Measurements from ENCODE around the gene RPS6KB2. TPM values are rescaled to one million over a fixed set of nuclear protein-coding genes. Genes with fewer than 3 reads are reported as not detected.
"Not testable (repeated sequence)": the region's sequence is repeated elsewhere in the genome, so short reads cannot be mapped to it uniquely, and the experiment has no call there.

RPS6KB2 gene
- total RNA-seq, 1 donor from 2014 or later, result 25.5 TPM

DNA sequence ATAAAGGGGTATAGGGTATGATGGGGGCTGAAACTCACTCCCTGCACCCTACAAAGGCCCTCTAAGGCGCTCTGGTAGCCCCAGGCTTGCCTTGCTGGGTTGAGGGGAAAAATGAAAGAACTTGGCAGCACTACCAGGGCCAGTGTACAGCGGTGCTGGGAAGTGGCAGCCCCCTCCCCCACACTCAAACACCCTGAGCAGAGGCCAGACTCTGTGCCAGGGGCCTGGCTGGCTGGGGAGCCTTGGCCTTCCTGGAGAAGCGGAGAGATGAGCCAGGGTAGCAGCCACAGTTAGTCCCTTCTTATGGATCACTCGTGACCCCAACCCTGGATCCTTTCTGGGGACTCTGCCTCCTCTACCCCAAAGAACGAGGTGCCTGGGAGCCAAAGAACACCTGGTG is 38.1 kb downstream of the RPS6KB2 start:
- DNase-seq (ENCODE audit: low read depth), result no peak

DNA sequence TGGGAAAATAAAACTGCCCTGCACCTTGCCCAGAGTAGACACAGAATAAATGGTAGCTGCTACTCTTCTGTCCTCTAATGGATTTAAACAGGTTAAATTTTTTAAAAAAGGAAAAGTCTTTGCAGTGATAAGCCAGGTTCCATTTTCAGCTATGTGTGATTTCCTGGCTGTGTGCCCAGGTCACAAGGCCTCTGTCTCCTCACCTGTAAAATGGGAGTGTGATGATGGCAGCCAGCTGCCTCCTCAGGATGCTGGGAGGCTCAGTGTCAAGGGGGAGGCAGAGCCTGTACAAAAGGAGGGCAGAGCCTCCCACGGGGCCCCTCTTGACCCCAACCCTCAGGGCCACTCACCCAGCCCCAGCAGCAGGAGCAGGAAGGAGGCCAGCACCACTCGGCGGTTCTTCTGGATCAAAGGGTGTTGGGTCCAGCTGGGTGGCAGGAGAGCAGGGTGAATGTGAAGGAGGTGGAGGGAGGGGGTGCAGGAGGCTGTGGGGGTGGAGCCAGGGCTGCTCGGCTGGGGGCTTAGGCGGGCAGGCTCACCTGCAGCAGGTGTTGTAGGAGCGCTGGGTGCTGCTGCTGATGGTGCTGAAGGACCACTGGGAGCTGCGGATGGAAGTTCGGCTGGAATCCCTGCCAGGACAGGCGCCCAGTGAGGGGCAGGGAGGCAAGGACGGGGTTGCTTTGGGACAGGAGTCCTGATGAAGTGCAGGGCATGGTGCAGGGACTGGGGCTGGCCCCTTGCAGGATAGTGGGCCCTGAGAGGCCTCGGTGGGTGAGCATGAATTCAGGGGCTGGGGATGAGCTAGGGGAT is 38.9 kb downstream of the RPS6KB2 start:
- no peak for DNase-seq (ENCODE audit: low read depth)

DNA sequence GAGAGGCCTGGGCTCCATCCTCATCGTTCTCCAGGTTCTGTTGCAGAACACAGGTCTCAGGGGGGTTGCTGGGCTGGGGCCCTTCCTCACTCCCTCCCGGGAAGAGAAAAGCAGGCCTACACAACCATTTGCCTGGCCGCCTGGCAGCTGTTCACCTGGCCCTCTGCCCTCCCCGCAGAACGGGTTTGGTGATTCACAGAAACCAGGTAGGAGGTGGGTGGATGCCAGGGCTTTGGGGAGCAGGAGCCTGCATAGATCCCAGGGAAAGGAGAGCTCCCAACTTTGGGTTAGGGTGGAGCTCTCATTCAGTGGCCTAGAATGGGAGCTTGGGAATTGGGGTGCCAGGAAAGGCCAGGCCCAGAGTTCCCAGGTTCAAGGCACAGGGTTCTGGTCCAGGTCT is 39.8 kb downstream of the RPS6KB2 start:
- no peak for DNase-seq (ENCODE audit: low read depth)

DNA sequence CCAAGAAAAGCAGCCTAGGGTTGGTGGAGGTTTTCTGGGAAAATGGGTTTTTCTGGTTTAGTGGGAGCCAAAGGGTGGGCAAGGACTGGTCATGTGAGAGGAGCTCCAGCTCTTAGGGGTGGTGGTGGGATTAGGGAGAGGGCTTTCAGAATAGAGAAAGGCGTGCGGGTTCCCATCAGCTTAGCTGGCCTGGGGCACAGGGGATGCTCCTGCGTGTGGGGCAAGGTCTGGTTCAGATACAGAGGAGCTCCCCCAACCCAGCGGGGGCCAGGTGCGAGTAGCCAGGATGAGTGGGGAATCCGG is 40.1 kb downstream of the RPS6KB2 start:
- no peak for DNase-seq (ENCODE audit: low read depth)

DNA sequence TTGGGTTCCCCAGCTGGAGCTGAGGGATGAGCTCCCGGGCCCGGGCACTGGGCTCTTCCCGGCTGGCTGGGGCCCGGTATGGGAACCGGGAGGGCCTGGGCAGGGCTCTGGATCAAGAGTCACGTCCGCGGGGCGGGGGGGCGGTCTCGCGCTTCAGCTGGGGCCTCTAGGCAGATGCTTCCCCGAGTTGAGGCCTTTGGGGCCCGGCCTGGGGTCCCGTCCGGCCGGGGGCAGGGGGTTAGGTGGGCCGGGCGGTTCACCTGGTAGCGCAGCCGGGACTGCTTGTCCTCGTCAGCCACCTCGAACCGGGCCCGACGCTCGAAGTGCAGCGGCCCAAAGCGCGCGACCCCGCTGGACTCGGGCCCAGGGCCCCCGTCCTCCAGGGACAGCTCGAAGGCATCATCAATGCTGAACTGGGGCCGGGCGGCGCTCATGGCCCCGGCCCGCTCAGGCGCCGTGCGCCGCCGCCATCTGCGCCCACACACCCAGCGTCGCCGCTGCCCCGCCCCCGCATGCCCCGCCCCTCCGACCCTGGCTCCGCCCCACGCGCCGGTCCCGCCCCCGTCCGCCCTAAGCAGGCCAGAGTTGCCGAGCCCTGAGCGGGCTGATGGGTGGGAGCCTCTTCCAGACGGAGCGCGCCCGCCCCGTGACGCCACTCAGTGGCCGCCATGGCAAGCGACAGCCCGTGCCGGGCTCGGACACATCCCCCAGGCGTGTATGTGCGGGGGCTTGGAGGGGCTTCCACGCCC is 40.6 kb downstream of the RPS6KB2 start, which contains the start of gene TMEM134:
TMEM134 (minus strand) TSS at position 493 of the 749 bp plus-strand sequence; CDS start at position 434, 59 bp downstream.
- DNase-seq (ENCODE audit: low read depth), result peak; percentile 70

DNA sequence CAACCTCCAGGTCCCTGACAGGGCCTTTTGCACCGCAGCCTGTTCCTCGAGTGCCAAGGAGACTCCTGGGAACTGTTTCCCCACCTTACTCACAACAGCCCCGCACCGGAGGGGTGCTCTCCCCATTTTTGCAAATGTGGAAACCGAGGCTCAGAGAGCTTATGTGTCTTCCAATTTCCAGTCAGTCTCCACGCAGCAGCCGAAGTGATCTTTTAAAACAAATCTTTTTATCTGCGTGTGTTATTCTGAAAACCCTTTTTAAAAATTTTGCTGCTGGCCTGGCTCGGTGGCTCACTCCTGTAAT is 41.2 kb downstream of the RPS6KB2 start:
- no peak for DNase-seq (ENCODE audit: low read depth)

GRCh38 chr11:67470337-67471002 is 42.2 kb downstream of the RPS6KB2 start:
- DNase-seq (ENCODE audit: low read depth), result no peak

- DNase-seq (ENCODE audit: low read depth), result no peak
Observed at GRCh38 chr11:67472882-67473281, 44.6 kb downstream of the RPS6KB2 start.

DNA sequence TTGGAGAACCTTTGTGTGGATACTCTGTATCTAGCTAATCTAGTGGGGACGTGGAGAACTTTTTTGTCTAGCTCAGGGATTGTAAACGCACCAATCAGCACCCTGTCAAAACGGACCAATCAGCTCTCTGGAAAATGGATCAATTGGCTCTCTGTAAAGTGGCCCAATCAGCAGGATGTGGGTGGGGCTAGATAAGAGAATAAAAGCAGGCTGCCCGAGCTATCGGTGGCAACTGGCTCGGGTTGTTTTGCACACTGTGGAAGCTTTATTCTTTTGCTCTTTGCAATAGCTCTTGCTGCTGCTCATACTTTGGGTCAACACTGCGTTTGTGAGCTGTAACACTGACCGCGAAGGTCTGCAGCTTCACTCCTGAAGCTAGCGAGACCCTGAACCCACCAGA is 48.4 kb downstream of the RPS6KB2 start:
- not testable (repeated sequence) for DNase-seq (ENCODE audit: low read depth)

- not testable (repeated sequence) for DNase-seq (ENCODE audit: low read depth)
Observed at GRCh38 chr11:67477344-67478050, 49.2 kb downstream of the RPS6KB2 start.

DNA sequence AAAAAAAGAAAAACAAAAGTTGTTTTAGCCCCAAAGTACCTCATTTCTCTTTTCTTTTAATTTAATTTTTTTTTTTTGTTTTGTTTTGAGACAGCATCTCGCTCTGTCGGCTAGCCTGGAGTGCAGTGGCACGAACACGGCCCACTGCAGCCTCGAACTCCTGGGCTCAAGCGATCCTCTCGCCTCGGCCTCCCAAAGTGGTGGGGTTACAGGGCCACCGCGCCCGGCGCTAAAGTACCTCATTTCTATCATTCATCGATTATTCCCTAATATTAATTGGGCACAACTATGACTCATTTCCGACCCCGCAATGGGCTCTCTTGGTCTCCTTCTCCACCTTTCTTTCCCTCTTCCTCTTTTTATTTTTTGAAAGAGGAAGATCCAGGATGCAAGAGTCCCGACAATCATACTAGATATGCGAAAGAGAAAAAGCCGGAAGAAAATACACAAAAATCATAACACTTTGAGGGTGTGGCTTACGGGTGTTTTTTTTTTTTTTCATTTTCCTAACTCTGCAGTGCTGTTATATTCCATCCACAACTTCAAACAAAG is 54.1 kb downstream of the RPS6KB2 start:
- no peak for DNase-seq (ENCODE audit: low read depth)

DNA sequence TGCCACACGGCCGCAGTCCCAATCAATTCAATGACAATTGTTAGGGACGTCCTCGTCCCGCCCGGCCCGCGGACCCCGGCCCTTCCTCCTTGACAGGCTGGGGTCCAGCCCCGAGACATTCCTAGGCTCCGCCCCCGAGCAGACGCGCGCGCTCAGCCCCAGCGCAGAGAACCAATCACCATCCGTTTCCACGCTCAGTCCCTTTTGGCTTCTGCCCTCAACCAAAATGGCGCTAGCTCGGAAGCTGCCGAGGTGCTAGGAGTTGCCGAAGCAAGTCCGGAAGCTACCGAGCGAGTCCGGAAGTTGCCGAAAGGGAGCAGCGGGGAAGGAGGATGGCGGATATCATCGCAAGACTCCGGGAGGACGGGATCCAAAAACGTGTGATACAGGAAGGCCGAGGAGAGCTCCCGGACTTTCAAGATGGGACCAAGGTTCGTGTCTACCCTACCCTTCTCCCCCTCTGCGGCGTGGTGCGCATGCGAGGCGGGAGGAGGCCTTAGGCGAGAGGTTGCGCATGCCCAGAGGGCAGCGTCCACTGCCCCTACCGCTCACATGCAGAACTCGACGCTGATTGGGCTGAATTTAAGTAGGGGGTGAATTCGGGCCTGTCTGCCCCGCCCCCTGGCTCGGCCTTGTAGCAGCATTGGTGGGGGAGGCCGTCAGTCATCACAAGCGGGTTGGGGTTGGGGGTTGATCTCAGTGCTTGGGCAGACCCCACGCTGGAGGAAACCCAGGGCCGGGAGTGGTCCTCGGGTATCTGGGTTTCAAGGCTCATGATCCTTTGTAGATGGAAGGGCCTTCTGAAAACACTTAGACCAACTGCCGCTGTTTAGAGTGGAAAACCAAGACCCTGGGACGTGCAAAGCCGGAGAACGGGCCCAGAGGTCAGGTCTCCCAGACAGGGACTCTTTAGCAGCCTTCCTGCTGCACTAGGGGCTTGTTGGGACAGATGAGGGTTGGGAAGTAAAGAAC is 54.8 kb downstream of the RPS6KB2 start, which contains the start of gene AIP:
AIP (plus strand) TSS at position 200 of the 972 bp plus-strand sequence; CDS start at position 333, 133 bp downstream.
- DNase-seq (ENCODE audit: low read depth), result peak; percentile 95

DNA sequence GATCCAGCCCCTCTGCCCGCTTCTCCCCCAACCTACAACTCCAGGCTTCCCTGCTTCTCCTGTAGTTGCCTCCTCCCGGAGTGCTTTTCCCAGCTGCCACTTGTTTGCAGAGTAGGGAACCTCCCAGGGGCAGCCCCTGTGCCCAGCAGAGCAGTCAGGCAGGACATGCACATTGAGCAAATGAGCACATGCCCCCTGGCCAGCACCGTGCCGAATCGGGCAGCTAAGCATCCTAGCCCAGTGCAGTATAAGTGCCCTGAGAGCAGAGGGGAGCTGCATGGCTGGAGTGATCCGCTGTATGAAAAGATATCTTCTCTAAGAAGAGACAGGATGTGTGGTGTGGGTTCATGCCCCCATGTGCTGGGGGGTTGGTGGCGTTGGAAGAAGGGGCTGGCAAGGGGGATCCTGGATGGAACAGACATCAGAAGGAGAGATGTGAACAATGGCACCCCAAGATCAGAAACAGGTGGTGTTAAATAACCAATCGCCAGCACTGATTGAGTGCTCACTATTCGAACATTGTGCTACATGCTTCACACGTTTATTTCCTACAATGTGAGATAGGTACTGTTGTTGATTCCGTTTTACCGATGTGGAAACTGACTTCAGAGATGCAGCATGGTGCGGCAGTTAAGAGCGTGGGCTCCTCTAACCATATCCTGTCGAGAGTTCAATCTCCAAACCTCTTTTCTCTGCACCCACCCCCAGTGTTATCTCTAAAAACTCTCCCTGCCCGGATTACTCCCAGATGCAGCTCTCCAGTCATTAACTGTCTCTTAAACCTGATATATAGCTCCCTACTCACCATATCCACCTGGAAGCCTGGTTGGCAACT is 55.8 kb downstream of the RPS6KB2 start:
- peak; percentile 35 for DNase-seq (ENCODE audit: low read depth)

DNA sequence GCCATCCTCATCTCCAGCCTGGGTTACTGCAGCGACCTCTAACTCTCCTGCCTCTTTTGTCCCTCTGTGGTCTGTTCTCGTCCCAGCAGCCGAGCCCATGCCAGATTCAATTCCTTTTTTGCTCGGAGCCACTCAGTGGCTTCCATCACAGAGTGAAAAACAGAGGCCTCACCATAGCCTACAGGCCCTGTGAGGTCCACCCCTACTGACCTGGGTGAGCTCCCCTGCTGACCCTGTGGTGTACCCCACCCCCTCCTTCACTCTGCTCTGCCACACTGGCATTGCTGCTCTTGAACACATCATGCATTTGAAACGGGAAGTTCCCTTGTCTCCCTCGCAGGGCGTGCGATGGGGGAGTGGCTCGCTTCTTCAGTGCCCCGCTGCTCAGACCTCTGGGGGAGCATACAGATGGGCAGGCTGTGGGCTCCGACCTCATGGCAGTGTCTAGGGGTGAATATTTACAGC is 56.6 kb downstream of the RPS6KB2 start:
- no peak for DNase-seq (ENCODE audit: low read depth)

Other genes with a start within 250 kb of the RPS6KB2 start
- 32.3 and 71.8 TPM in 2 replicates for gene GRK2, start 162.0 kb upstream of the RPS6KB2 start, total RNA-seq
- gene ANKRD13D, start 139.2 kb upstream of the RPS6KB2 start, total RNA-seq, result 29.0 and 38.9 TPM in 2 replicates
- gene SSH3, start 125.0 kb upstream of the RPS6KB2 start, total RNA-seq, result 44.1 and 70.2 TPM in 2 replicates
- 43.9 and 61.6 TPM in 2 replicates for gene POLD4, start 74.9 kb upstream of the RPS6KB2 start, total RNA-seq
- gene CLCF1, start 54.9 kb upstream of the RPS6KB2 start, total RNA-seq, result 13.9 and 22.7 TPM in 2 replicates
- 5.9 and 8.9 TPM in 2 replicates for gene RAD9A, start 36.5 kb upstream of the RPS6KB2 start, total RNA-seq
- 171 and 306 TPM in 2 replicates for gene PPP1CA, start 26.6 kb upstream of the RPS6KB2 start, total RNA-seq
- gene TBC1D10C, start 24.4 kb upstream of the RPS6KB2 start, total RNA-seq, result not detected in 2 replicates
- gene CARNS1, start 12.8 kb upstream of the RPS6KB2 start, total RNA-seq, result 0.20 TPM in 1 of 2 replicates, not detected in the other
- gene PTPRCAP, start 9.2 kb downstream of the RPS6KB2 start, total RNA-seq, result 0.17 and 0.85 TPM in 2 replicates
- 115 and 197 TPM in 2 replicates for gene CORO1B, start 15.0 kb downstream of the RPS6KB2 start, total RNA-seq
- not detected in 2 replicates for gene GPR152, start 24.2 kb downstream of the RPS6KB2 start, total RNA-seq
- not detected in 2 replicates for gene CABP4, start 26.9 kb downstream of the RPS6KB2 start, total RNA-seq
- gene TMEM134, start 40.8 kb downstream of the RPS6KB2 start, total RNA-seq, result 32.5 and 65.7 TPM in 2 replicates
- gene AIP, start 54.5 kb downstream of the RPS6KB2 start, total RNA-seq, result 53.2 and 56.8 TPM in 2 replicates
- gene PITPNM1, start 76.9 kb downstream of the RPS6KB2 start, total RNA-seq, result 46.9 and 151 TPM in 2 replicates
- gene CDK2AP2, start 79.7 kb downstream of the RPS6KB2 start, total RNA-seq, result 34.4 and 90.4 TPM in 2 replicates
- gene CABP2, start 95.0 kb downstream of the RPS6KB2 start, total RNA-seq, result not detected in 2 replicates
- 1,794 and 3,608 TPM in 2 replicates for gene GSTP1, start 155.3 kb downstream of the RPS6KB2 start, total RNA-seq
- 184 and 192 TPM in 2 replicates for gene NDUFV1, start 178.4 kb downstream of the RPS6KB2 start, total RNA-seq
- 3.9 and 8.2 TPM in 2 replicates for gene NUDT8, start 201.4 kb downstream of the RPS6KB2 start, total RNA-seq
- not detected in 2 replicates for gene TBX10, start 211.3 kb downstream of the RPS6KB2 start, total RNA-seq
- 0.10 and 0.17 TPM in 2 replicates for gene ACY3, start 222.2 kb downstream of the RPS6KB2 start, total RNA-seq
- 0.20 TPM in 1 of 2 replicates, not detected in the other for gene ALDH3B2, start 246.1 kb downstream of the RPS6KB2 start, total RNA-seq

Data from renal cortical epithelial cell (primary cell).